ENCODE results near the gene BCKDHA. TPM values are rescaled to one million over a fixed set of nuclear protein-coding genes. Genes with fewer than 3 reads are reported as not detected.
"Not testable (repeated sequence)": the region's sequence is repeated elsewhere in the genome, so short reads cannot be mapped to it uniquely, and the experiment has no call there.

Gene BCKDHA
- polyA plus RNA-seq, 1 donor = 31.1 TPM

- DNase-seq = no peak
These were observed 46.3 kb downstream of the BCKDHA start for GRCh38 chr19:41443813-41444455.

- no peak for DNase-seq
These were observed 48.0 kb downstream of the BCKDHA start for GRCh38 chr19:41445575-41445974.

- no peak for DNase-seq
These were observed 50.2 kb downstream of the BCKDHA start for GRCh38 chr19:41447732-41448332.

GRCh38 chr19:41449079-41449864 is 51.7 kb downstream of the BCKDHA start:
- peak; percentile 66 for DNase-seq

- no peak for DNase-seq
These were observed 52.2 kb downstream of the BCKDHA start for GRCh38 chr19:41449865-41450178.

GRCh38 chr19:41452584-41453275 is 55.1 kb downstream of the BCKDHA start:
- DNase-seq = no peak

- no peak for DNase-seq
These were observed 58.3 kb downstream of the BCKDHA start for GRCh38 chr19:41455936-41456335.

GRCh38 chr19:41456342-41456918 is 58.8 kb downstream of the BCKDHA start:
- DNase-seq = no peak

- DNase-seq = no peak
These were observed 59.6 kb downstream of the BCKDHA start for GRCh38 chr19:41457241-41457640.

GRCh38 chr19:41462497-41462896 is 64.9 kb downstream of the BCKDHA start:
- DNase-seq = no peak

- DNase-seq = not testable (repeated sequence)
These were observed 65.9 kb downstream of the BCKDHA start for GRCh38 chr19:41463257-41464256.

Other genes with a start within 250 kb of the BCKDHA start
- 0.52 TPM for gene CYP2S1, start 204.6 kb upstream of the BCKDHA start, polyA plus RNA-seq (ENCODE audit: insufficient read length)
- gene AXL, start 178.6 kb upstream of the BCKDHA start, polyA plus RNA-seq (ENCODE audit: insufficient read length) = 35.4 TPM
- 214 TPM for gene HNRNPUL1, start 133.4 kb upstream of the BCKDHA start, polyA plus RNA-seq (ENCODE audit: insufficient read length)
- 31.0 TPM for gene CCDC97, start 87.6 kb upstream of the BCKDHA start, polyA plus RNA-seq (ENCODE audit: insufficient read length)
- gene TGFB1, start 43.9 kb upstream of the BCKDHA start, polyA plus RNA-seq (ENCODE audit: insufficient read length) = 30.8 TPM
- gene B9D2, start 33.7 kb upstream of the BCKDHA start, polyA plus RNA-seq (ENCODE audit: insufficient read length) = 7.3 TPM
- gene TMEM91, start 21.3 kb upstream of the BCKDHA start, polyA plus RNA-seq (ENCODE audit: insufficient read length) = 19.5 TPM
- 13.9 TPM for gene EXOSC5, start 459 bp upstream of the BCKDHA start, polyA plus RNA-seq (ENCODE audit: insufficient read length)
- 3.0 TPM for gene B3GNT8, start 29.6 kb downstream of the BCKDHA start, polyA plus RNA-seq (ENCODE audit: insufficient read length)
- 55.7 TPM for gene DMAC2, start 42.1 kb downstream of the BCKDHA start, polyA plus RNA-seq (ENCODE audit: insufficient read length)
- 6.3 TPM for gene ERICH4, start 45.3 kb downstream of the BCKDHA start, polyA plus RNA-seq (ENCODE audit: insufficient read length)
- gene CEACAM21, start 178.3 kb downstream of the BCKDHA start, polyA plus RNA-seq (ENCODE audit: insufficient read length) = 1.7 TPM
- gene CEACAM4, start 229.3 kb downstream of the BCKDHA start, polyA plus RNA-seq (ENCODE audit: insufficient read length) = not detected